Measurements from ENCODE around the gene CASS4.

- TF ChIP-seq CTCF (IDR thresholded peaks at IDR 0.05) (peak; percentile 42), ZFX (IDR thresholded peaks at IDR 0.05; ENCODE audit: borderline replicate concordance) (no peak)
Measured at GRCh38 chr20:56504373-56505005, 92.4 kb downstream of the CASS4 start.

Data from 22Rv1 (cell line).